IMR-90 (cell line): ENCODE data around the gene HYI. TPM values are rescaled to one million over a fixed set of nuclear protein-coding genes. Genes with fewer than 3 reads are reported as not detected.
A peak's percentile ranks its signal among the peaks of the same experiment; 100 is the strongest.

Source experiments
- ATAC-seq: fragments of 200-7000 bp; cut with Tn5 transposase; 2 replicates; pipeline ENCODE4 v1.9.1; 2020; ENCODE audit warnings: low read depth, mild to moderate bottlenecking, moderate library complexity
- BruUV-seq: library from RNA; stranded (reverse); fragments of 400-500 nt; replicated peaks from 2 replicates; lab custom pipeline; 2021; lab: Mats Ljungman, UMichigan
- CTCF ChIA-PET: fragments of 300-600 bp; formaldehyde crosslinking; extraction: SDS; loops from one replicate; lab custom pipeline; 2021; ENCODE audit warnings: antibody characterized with exemption; lab: Yijun Ruan, JAX
- POLR2A ChIA-PET: fragments of 300-600 bp; sonication (Branson Sonifier 250); formaldehyde crosslinking; loops from one replicate; lab custom pipeline; 2022; ENCODE audit warnings: antibody characterized with exemption; ENCODE audit not compliant: unreplicated experiment; lab: Charles Lee
- DNase-seq: peaks from one replicate; pipeline ENCODE4 v3.0.0; 2013
- H2AFZ ChIP-seq: replicated peaks from 2 replicates; pipeline ENCODE3; 2013; ENCODE audit warnings: low read length, mild to moderate bottlenecking; ENCODE audit not compliant: poor library complexity
- H2AK5ac ChIP-seq: 2 replicates; pipeline ENCODE4 v1.6.1; 2013; ENCODE audit warnings: low read depth, low read length, inconsistent platforms
- H2AK9ac ChIP-seq: replicated peaks from 2 replicates; pipeline ENCODE3; 2013; ENCODE audit warnings: mild to moderate bottlenecking, low read depth, low read length, moderate library complexity; ENCODE audit not compliant: poor library complexity
- H2BK120ac ChIP-seq: 2 replicates; pipeline ENCODE4 v1.6.1; 2013; ENCODE audit warnings: low read depth, low read length, inconsistent platforms
- H2BK15ac ChIP-seq: 3 replicates; pipeline ENCODE4 v1.6.1; 2013; ENCODE audit warnings: low read depth, low read length, inconsistent platforms
- H2BK20ac ChIP-seq: 2 replicates; pipeline ENCODE4 v1.6.1; 2013; ENCODE audit warnings: low read depth, mild to moderate bottlenecking, inconsistent platforms, low read length, moderate library complexity
- H2BK5ac ChIP-seq: 2 replicates; pipeline ENCODE4 v1.6.1; 2013; ENCODE audit warnings: mild to moderate bottlenecking, low read depth, low read length, inconsistent platforms; ENCODE audit not compliant: poor library complexity, severe bottlenecking
- H3K14ac ChIP-seq: replicated peaks from 2 replicates; pipeline ENCODE4 v1.6.1; 2013; ENCODE audit warnings: low read depth, low read length, inconsistent platforms
- H3K18ac ChIP-seq: 2 replicates; pipeline ENCODE4 v1.6.1; 2013; ENCODE audit warnings: low read depth, low read length, control low read depth
- H3K23ac ChIP-seq: 2 replicates; pipeline ENCODE4 v1.6.1; 2013; ENCODE audit warnings: low read depth, low read length, inconsistent platforms
- H3K27ac ChIP-seq: 2 replicates; pipeline ENCODE4 v1.5.1; 2013; ENCODE audit warnings: mild to moderate bottlenecking, control low read depth, low read length; ENCODE audit not compliant: insufficient read depth
- H3K27me3 ChIP-seq: 2 replicates; pipeline ENCODE4 v1.6.1; 2013; ENCODE audit warnings: low read length; ENCODE audit not compliant: control insufficient read depth, insufficient read depth
- H3K36me3 ChIP-seq: 2 replicates; pipeline ENCODE4 v1.6.1; 2013; ENCODE audit warnings: low read length, mixed read lengths; ENCODE audit not compliant: control insufficient read depth, insufficient read depth
- H3K4ac ChIP-seq: 2 replicates; pipeline ENCODE4 v1.6.1; 2013; ENCODE audit warnings: low read depth, low read length, inconsistent platforms
- H3K4me1 ChIP-seq: 2 replicates; pipeline ENCODE4 v1.6.1; 2013; ENCODE audit warnings: low read length, mixed read lengths; ENCODE audit not compliant: control insufficient read depth, insufficient read depth
- H3K4me2 ChIP-seq: 2 replicates; pipeline ENCODE4 v1.6.1; 2013; ENCODE audit warnings: low read depth, mild to moderate bottlenecking, control low read depth, low read length, moderate library complexity
- H3K4me3 ChIP-seq: 2 replicates; pipeline ENCODE4 v1.5.1; 2013; ENCODE audit warnings: low read depth, mild to moderate bottlenecking, control low read depth, low read length, moderate library complexity; ENCODE audit not compliant: insufficient read depth
- H3K56ac ChIP-seq: 2 replicates; pipeline ENCODE4 v1.6.1; 2013; ENCODE audit warnings: low read length, inconsistent platforms; ENCODE audit not compliant: insufficient read depth; ENCODE audit errors: extremely low read depth
- H3K79me1 ChIP-seq, 2 experiments: 2 replicates each; pipeline ENCODE4 v1.6.1; 2013; ENCODE audit warnings: low read length in 2 of 2, inconsistent platforms in 1 of 2, low read depth in 1 of 2
- H3K9ac ChIP-seq: 2 replicates; pipeline ENCODE4 v1.6.1; 2013; ENCODE audit warnings: low read depth, low read length, control low read depth
- H3K9me1 ChIP-seq: 2 replicates; pipeline ENCODE4 v1.6.1; 2013; ENCODE audit warnings: low read length, inconsistent platforms; ENCODE audit not compliant: insufficient read depth
- H3K9me3 ChIP-seq: 2 replicates; pipeline ENCODE4 v1.6.1; 2013; ENCODE audit warnings: low read length; ENCODE audit not compliant: control insufficient read depth, insufficient read depth
- H4K20me1 ChIP-seq: 2 replicates; pipeline ENCODE4 v1.6.1; 2013; ENCODE audit warnings: low read length, inconsistent platforms; ENCODE audit not compliant: insufficient read depth
- H4K5ac ChIP-seq: 2 replicates; pipeline ENCODE4 v1.6.1; 2013; ENCODE audit warnings: mild to moderate bottlenecking, low read depth, low read length, control low read depth
- H4K8ac ChIP-seq, 2 experiments: 2 replicates each; pipeline ENCODE4 v1.6.1; 2013; ENCODE audit warnings: low read depth in 2 of 2, low read length in 2 of 2, control low read depth in 1 of 2, inconsistent platforms in 1 of 2
- H4K91ac ChIP-seq: 2 replicates; pipeline ENCODE4 v1.6.1; 2013; ENCODE audit warnings: low read depth, low read length, inconsistent platforms; ENCODE audit not compliant: insufficient read depth
- BHLHE40 ChIP-seq: fragments of 150-350 bp; IDR thresholded peaks from 2 replicates; pipeline ENCODE4 v1.6.1; 2016; ENCODE audit warnings: mild to moderate bottlenecking, low read depth, low read length
- CEBPB ChIP-seq: IDR thresholded peaks from 2 replicates; pipeline ENCODE4 v1.6.1; 2012; ENCODE audit warnings: low read depth, low read length, improper control_type of control experiment
- CHD1 ChIP-seq: IDR thresholded peaks from 2 replicates; pipeline ENCODE4 v1.6.1; 2012; ENCODE audit warnings: low read depth, low read length, improper control_type of control experiment
- ELK1 ChIP-seq: fragments of 150-350 bp; IDR thresholded peaks from 2 replicates; pipeline ENCODE4 v1.6.1; 2016; ENCODE audit warnings: low read depth, mild to moderate bottlenecking, low read length, moderate library complexity, borderline replicate concordance
- FOS ChIP-seq: fragments of 150-350 bp; IDR thresholded peaks from 2 replicates; pipeline ENCODE4 v1.6.1; 2016; ENCODE audit warnings: low read depth, low read length
- MAFK ChIP-seq: IDR thresholded peaks from 2 replicates; pipeline ENCODE4 v1.6.1; 2012; ENCODE audit warnings: low read depth, low read length, improper control_type of control experiment
- MAZ ChIP-seq: IDR thresholded peaks from 2 replicates; pipeline ENCODE4 v1.6.1; 2012; ENCODE audit warnings: low read depth, mild to moderate bottlenecking, low read length, improper control_type of control experiment, moderate library complexity, borderline replicate concordance
- MXI1 ChIP-seq: IDR thresholded peaks from 2 replicates; pipeline ENCODE4 v1.6.1; 2012; ENCODE audit warnings: low read depth, mild to moderate bottlenecking, low read length, moderate library complexity, borderline replicate concordance
- NFE2L2 ChIP-seq: fragments of 150-350 bp; IDR thresholded peaks from 2 replicates; pipeline ENCODE4 v1.6.1; 2016; ENCODE audit warnings: low read depth, mild to moderate bottlenecking, low read length
- POLR2A ChIP-seq: IDR thresholded peaks from 2 replicates; pipeline ENCODE4 v1.6.1; 2012; ENCODE audit warnings: mild to moderate bottlenecking, low read depth, low read length
- RAD21 ChIP-seq: IDR thresholded peaks from 2 replicates; pipeline ENCODE4 v1.6.1; 2012; ENCODE audit warnings: low read length, improper control_type of control experiment
- SMC3 ChIP-seq: fragments of 150-350 bp; IDR thresholded peaks from 2 replicates; pipeline ENCODE4 v1.6.1; 2016; ENCODE audit warnings: low read depth, mild to moderate bottlenecking, antibody characterized with exemption, low read length, moderate library complexity
- WGBS, 2 experiments: methylation state at CpG; one replicate each; pipeline versions ENCODE4 v1.1.5 to v1.1.7; 2013; ENCODE audit warnings: missing lambda C conversion rate in 2 of 2; ENCODE audit not compliant: insufficient read length in 1 of 2; ENCODE audit errors: extremely low coverage in 2 of 2; 5-methylcytosine and 5-hydroxymethylcytosine counted together
- dilution Hi-C: fragments of 300-500 bp; cut with HindIII; formaldehyde crosslinking; loops from one replicate; pipeline ENCODE4 v1.14.3; 2018; ENCODE audit warnings: low sequenced_read_pairs; ENCODE audit not compliant: unreplicated experiment
- in situ Hi-C: fragments of 300-500 bp; cut with MboI; formaldehyde crosslinking; loops from 3 replicates; pipeline ENCODE4 v1.14.3; 2019; ENCODE audit warnings: low sequenced_read_pairs, inconsistent platforms, mixed read lengths
- intact Hi-C: fragments of 100-400 bp; cut with micrococcal nuclease; formaldehyde crosslinking; loops from 2 replicates; pipeline ENCODE4 v1.10.0; 2022
- polyA plus RNA-seq, 3 experiments: library from polyadenylated mRNA; depleted of rRNA; stranded (reverse); fragments of >200 nt; gene quantifications; 2 replicates each; pipeline ENCODE4 v1.2.3, GENCODE V29; 2012; ENCODE audit warnings: low replicate concordance in 1 of 3
- total RNA-seq: library from RNA; depleted of rRNA; stranded (reverse); fragments of >200 nt; gene quantifications from 2 replicates; pipeline ENCODE4 v1.2.3, GENCODE V29; 2012
- TF ChIP-seq, protein P1 (sequence below): fragments of 150-350 bp; IDR thresholded peaks from 2 replicates; pipeline ENCODE4 v1.6.1; 2017; ENCODE audit warnings: mild to moderate bottlenecking, antibody characterized with exemption, low read length, low read depth
- TF ChIP-seq, protein P2 (sequence below): conservative IDR thresholded peaks from 2 replicates; pipeline ENCODE4 v1.5.1; 2012; ENCODE audit warnings: mild to moderate bottlenecking, low read depth, low read length, improper control_type of control experiment

The HYI gene
- total and polyA plus RNA-seq, 2 of the 4 experiments (the other 2 are of a cell fraction), result 21.5 to 53.7 TPM

DNA sequence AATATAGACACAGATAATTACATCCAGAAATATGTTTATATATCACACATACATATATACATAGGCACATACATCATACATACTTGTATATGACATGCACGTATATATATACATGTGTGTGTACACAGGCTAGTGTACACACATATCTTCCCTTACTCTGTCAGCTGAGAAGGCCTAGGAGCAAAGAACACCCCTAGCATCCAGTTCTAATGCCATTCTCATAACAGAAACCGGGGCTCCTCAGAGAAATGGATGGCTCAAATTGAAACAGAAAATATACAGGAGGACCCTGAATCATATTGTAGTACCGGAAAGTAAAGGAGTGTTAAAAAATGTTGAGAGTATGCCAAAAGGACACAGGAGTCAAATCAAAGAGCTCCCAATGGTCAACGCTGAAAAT is 19.7 kb upstream of the HYI start:
- H3K18ac ChIP-seq, result peak overlapping the region; percentile 95; the same call in 1 of the 2 replicates
- H3K56ac ChIP-seq, result peak overlapping the region; percentile 90
- no peak overlapping the region for H2AFZ ChIP-seq
- 0 out of 2 replicates have a peak, but pooled peaks have one; percentile 6 for ATAC-seq
- WGBS, 2 experiments, result no CpG with 5 or more reads among the region's 4 CpGs
- H3K4me3 ChIP-seq, result no peak overlapping the region
- no peak for TF ChIP-seq ELK1
- TF ChIP-seq MXI1, result no peak
- TF ChIP-seq MAZ, result no peak
- no peak for TF ChIP-seq CEBPB
- TF ChIP-seq NFE2L2, result no peak
- TF ChIP-seq MAFK, result no peak
- TF ChIP-seq, protein P1, sequence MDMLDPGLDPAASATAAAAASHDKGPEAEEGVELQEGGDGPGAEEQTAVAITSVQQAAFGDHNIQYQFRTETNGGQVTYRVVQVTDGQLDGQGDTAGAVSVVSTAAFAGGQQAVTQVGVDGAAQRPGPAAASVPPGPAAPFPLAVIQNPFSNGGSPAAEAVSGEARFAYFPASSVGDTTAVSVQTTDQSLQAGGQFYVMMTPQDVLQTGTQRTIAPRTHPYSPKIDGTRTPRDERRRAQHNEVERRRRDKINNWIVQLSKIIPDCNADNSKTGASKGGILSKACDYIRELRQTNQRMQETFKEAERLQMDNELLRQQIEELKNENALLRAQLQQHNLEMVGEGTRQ, result no peak
- no peak for TF ChIP-seq POLR2A
- TF ChIP-seq RAD21, result no peak
- TF ChIP-seq CHD1, result no peak
- TF ChIP-seq, protein P2, sequence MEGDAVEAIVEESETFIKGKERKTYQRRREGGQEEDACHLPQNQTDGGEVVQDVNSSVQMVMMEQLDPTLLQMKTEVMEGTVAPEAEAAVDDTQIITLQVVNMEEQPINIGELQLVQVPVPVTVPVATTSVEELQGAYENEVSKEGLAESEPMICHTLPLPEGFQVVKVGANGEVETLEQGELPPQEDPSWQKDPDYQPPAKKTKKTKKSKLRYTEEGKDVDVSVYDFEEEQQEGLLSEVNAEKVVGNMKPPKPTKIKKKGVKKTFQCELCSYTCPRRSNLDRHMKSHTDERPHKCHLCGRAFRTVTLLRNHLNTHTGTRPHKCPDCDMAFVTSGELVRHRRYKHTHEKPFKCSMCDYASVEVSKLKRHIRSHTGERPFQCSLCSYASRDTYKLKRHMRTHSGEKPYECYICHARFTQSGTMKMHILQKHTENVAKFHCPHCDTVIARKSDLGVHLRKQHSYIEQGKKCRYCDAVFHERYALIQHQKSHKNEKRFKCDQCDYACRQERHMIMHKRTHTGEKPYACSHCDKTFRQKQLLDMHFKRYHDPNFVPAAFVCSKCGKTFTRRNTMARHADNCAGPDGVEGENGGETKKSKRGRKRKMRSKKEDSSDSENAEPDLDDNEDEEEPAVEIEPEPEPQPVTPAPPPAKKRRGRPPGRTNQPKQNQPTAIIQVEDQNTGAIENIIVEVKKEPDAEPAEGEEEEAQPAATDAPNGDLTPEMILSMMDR, result no peak
- TF ChIP-seq SMC3, result no peak
- TF ChIP-seq FOS, result no peak
- no peak for TF ChIP-seq BHLHE40
- no peak overlapping the region for H2AK9ac ChIP-seq
- in situ Hi-C loops, result no loop called here
- no peaks in the 10 kb centered on the region for H3K9me3 ChIP-seq
- no peak for DNase-seq
- H4K20me1 ChIP-seq, result no peaks in the 10 kb centered on the region
- H2AK5ac ChIP-seq, result peak overlapping the region; percentile 78
- peak overlapping the region; percentile 94 for H2BK20ac ChIP-seq
- ChIA-PET POLR2A (no interaction called here), CTCF (interaction anchor here (0.6 kb wide), 2 partner anchors 20 to 163 kb away, joined by 3 to 6 read pairs; no protein-coding TSS in a partner anchor)
- peak overlapping the region; percentile 98 for H2BK5ac ChIP-seq
- H3K27ac ChIP-seq, result peak overlapping the region; percentile 86
- intact Hi-C loops, result no loop called here
- peaks cover 19% of the 10 kb centered on the region for H3K4me1 ChIP-seq
- peak overlapping the region; percentile 96 for H2BK120ac ChIP-seq
- dilution Hi-C loops, result no loop called here
- peak overlapping the region; percentile 93; the same call in 1 of the 2 replicates for H4K5ac ChIP-seq
- peak overlapping the region; percentile 79 to 81 for H4K8ac ChIP-seq
- H3K9ac ChIP-seq, result peak overlapping the region; percentile 33; the same call in 1 of the 2 replicates
- H3K4me2 ChIP-seq, result no peak overlapping the region
- peak overlapping the region; percentile 94 for H2BK15ac ChIP-seq
- peaks cover 29% of the 10 kb centered on the region for H3K9me1 ChIP-seq
- H3K36me3 ChIP-seq, result no peaks in the 10 kb centered on the region
- peak overlapping the region; percentile 77 for H4K91ac ChIP-seq
- peak overlapping the region; percentile 86 for H3K14ac ChIP-seq
- H3K79me1 ChIP-seq, result peaks cover 0 to 17% of the 10 kb centered on the region in 2 experiments; a peak in 3 of 4 replicates
- H3K4ac ChIP-seq, result peak overlapping the region; percentile 91
- BruUV-seq, result no TSS peak
- H3K23ac ChIP-seq, result peak overlapping the region; percentile 88
- no peaks in the 10 kb centered on the region for H3K27me3 ChIP-seq
